GM12875 (cell line): ENCODE measurements around the gene UBQLN2.
A peak's percentile ranks its signal among the peaks of the same experiment; 100 is the strongest.
"Not testable (repeated sequence)": the region's sequence is repeated elsewhere in the genome, so short reads cannot be mapped to it uniquely, and the experiment has no call there.

Experiments
- H3K4me3 ChIP-seq: one replicate; pipeline ENCODE4 v1.5.1; 2011; ENCODE audit warnings: low read depth, low read length, control low read depth
- TF ChIP-seq, protein P1 (sequence below): IDR thresholded peaks from 2 replicates; pipeline ENCODE4 v1.5.1; 2011; ENCODE audit warnings: low read depth, mild to moderate bottlenecking, control low read depth, inconsistent platforms, low read length, moderate library complexity, borderline replicate concordance; ENCODE audit not compliant: insufficient read depth

UBQLN2 gene

DNA sequence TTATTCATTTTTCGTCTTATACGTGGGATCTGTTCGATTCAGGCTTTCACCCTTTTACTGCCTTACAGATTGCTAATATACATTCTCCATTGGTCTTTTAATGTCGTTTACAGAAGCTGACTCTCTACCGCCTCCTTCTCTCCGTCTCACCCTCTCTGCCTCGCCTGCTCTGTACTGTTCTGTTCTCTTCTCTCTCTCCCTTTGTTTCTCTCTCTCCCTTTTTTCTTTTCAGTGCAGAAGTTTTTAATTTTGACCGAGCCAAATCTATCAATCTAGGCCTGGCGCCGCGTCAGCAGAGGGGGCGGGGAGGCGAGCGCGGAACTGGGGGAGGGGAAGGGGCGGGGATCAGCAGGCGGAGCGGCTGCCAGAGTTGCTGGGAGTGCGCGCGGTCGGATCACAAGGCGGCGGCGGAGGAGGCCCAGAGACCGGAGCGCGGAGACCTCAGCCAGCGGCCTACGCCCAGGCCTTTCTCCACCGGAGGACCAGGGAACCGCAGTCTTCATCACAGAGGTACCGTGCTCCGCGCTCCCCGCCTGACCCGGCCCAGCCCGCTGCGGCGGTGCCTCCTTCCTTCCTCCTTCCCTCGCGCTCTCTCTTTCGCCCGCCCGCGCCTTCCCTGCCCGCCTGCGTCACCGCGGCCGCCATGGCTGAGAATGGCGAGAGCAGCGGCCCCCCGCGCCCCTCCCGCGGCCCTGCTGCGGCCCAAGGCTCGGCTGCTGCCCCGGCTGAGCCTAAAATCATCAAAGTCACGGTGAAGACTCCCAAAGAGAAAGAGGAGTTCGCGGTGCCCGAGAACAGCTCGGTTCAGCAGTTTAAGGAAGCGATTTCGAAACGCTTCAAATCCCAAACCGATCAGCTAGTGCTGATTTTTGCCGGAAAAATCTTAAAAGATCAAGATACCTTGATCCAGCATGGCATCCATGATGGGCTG is at the start of gene UBQLN2:
Gene UBQLN2, plus strand, starts transcription at position 397 of the 931 bp plus-strand sequence. Its CDS starts 247 bp downstream, at position 644.
- peak within 1 kb of the TSS; percentile 82 for H3K4me3 ChIP-seq
- TF ChIP-seq, protein P1, sequence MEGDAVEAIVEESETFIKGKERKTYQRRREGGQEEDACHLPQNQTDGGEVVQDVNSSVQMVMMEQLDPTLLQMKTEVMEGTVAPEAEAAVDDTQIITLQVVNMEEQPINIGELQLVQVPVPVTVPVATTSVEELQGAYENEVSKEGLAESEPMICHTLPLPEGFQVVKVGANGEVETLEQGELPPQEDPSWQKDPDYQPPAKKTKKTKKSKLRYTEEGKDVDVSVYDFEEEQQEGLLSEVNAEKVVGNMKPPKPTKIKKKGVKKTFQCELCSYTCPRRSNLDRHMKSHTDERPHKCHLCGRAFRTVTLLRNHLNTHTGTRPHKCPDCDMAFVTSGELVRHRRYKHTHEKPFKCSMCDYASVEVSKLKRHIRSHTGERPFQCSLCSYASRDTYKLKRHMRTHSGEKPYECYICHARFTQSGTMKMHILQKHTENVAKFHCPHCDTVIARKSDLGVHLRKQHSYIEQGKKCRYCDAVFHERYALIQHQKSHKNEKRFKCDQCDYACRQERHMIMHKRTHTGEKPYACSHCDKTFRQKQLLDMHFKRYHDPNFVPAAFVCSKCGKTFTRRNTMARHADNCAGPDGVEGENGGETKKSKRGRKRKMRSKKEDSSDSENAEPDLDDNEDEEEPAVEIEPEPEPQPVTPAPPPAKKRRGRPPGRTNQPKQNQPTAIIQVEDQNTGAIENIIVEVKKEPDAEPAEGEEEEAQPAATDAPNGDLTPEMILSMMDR: no peak

- H3K4me3 ChIP-seq: no peak overlapping the region
- TF ChIP-seq, protein P1: no peak
These were observed 43.8 kb upstream of the UBQLN2 start for GRCh38 chrX:56519642-56520041.

GRCh38 chrX:56529482-56530007 is 33.9 kb upstream of the UBQLN2 start:
- H3K4me3 ChIP-seq: not testable (repeated sequence)

DNA sequence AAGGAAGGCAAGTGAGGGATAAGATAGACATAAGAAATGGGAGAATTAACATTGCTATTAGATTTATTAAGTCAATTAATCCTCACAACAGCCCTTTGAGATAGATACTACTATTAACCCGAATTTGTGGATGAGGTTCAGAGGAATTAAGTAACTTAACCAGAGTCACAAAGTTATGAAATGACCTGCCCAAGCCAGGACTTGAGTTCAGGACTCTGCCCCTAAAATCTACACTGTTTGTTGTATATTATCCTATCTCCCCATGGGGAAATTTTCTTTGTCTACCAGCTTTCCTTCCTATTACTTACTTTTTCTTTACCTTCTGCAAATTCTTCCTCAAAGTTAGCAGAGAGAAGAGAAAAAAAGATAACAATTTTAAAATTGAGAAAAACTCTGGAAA is 33.4 kb upstream of the UBQLN2 start:
- no peak overlapping the region for H3K4me3 ChIP-seq
- TF ChIP-seq, protein P1: no peak

GRCh38 chrX:56550667-56551066 is 12.8 kb upstream of the UBQLN2 start:
- H3K4me3 ChIP-seq: no peak overlapping the region
- TF ChIP-seq, protein P1: no peak

GRCh38 chrX:56554870-56555269 is 8.6 kb upstream of the UBQLN2 start:
- H3K4me3 ChIP-seq: no peak overlapping the region
- TF ChIP-seq, protein P1: no peak

- TF ChIP-seq, protein P1: no peak
These were observed 6.0 kb upstream of the UBQLN2 start for GRCh38 chrX:56557376-56557929.

More at GRCh38 chrX:56557376-56557929, 6.0 kb upstream of the UBQLN2 start:
- no peak overlapping the region for H3K4me3 ChIP-seq
